Stomach (tissue), 4 donors: ENCODE results near the gene RESF1.

Experiments used
- EP300 ChIP-seq: sonication (generic); formaldehyde crosslinking; IDR thresholded peaks from one replicate; pipeline ENCODE4 v1.6.1; 2017; ENCODE audit warnings: antibody characterized with exemption
- POLR2AphosphoS5 ChIP-seq, 3 donors: sonication (generic); formaldehyde crosslinking; IDR thresholded peaks; one replicate each; pipeline ENCODE4 v1.6.1; 2016; ENCODE audit warnings: antibody characterized with exemption in 3 of 3
- TF ChIP-seq, protein P1 (sequence below), 7 experiments: fragments of 450-650 bp in 4 of 7; fragments of 200-600 bp in 3 of 7; sonication (generic) in 3 of 7; IDR thresholded peaks; one replicate each; pipeline ENCODE4 v1.5.1; 2016 to 2019; ENCODE audit warnings: antibody characterized with exemption in 7 of 7, control low read depth in 2 of 7, mild to moderate bottlenecking in 1 of 7

DNA sequence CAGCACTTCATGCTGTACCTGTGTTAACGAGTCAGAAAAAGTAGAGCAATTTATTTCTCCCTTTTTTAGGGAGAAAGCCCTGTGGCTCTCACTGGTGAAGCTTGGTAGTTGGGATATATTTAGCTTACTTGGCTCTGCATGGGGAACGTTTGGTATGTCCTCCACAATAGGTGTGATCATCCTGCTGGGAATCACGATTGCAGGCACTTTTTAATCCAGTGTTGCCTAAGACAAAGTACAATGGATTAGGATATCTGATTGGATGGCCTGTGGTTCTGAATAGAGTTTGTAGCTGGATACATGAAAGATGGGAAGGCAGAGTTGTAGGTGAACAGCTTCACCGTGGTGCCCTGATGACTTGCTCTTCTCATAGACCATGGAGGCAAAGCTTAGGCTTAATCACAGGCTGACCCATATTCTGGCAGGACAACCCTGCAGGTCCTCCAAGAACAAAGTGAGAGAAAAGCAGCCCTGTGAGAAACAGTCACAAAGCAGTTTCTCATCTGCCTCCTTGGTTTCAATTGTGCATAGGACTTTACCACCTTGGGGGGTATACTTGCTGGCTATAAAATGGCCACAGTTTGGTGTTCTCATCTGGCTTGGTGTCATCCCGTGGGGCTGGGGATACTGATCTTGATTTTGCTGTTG is 7.5 kb downstream of the RESF1 start:
- TF ChIP-seq EP300 (no peak), POLR2AphosphoS5 (IDR thresholded peaks at IDR 0.05) (no peak)
- TF ChIP-seq, protein P1, sequence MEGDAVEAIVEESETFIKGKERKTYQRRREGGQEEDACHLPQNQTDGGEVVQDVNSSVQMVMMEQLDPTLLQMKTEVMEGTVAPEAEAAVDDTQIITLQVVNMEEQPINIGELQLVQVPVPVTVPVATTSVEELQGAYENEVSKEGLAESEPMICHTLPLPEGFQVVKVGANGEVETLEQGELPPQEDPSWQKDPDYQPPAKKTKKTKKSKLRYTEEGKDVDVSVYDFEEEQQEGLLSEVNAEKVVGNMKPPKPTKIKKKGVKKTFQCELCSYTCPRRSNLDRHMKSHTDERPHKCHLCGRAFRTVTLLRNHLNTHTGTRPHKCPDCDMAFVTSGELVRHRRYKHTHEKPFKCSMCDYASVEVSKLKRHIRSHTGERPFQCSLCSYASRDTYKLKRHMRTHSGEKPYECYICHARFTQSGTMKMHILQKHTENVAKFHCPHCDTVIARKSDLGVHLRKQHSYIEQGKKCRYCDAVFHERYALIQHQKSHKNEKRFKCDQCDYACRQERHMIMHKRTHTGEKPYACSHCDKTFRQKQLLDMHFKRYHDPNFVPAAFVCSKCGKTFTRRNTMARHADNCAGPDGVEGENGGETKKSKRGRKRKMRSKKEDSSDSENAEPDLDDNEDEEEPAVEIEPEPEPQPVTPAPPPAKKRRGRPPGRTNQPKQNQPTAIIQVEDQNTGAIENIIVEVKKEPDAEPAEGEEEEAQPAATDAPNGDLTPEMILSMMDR (IDR thresholded peaks at IDR 0.05) = no peak
